SKM-1 treated with dmso at 0.1 percent for 144 hours (cell line): ENCODE data around the gene RGS11.

ENCODE experiments used
- DNase-seq: peaks from one replicate; lab custom pipeline; 2025; ENCODE audit not compliant: unreplicated experiment; lab: John Stamatoyannopoulos, UW

RGS11 gene

DNA sequence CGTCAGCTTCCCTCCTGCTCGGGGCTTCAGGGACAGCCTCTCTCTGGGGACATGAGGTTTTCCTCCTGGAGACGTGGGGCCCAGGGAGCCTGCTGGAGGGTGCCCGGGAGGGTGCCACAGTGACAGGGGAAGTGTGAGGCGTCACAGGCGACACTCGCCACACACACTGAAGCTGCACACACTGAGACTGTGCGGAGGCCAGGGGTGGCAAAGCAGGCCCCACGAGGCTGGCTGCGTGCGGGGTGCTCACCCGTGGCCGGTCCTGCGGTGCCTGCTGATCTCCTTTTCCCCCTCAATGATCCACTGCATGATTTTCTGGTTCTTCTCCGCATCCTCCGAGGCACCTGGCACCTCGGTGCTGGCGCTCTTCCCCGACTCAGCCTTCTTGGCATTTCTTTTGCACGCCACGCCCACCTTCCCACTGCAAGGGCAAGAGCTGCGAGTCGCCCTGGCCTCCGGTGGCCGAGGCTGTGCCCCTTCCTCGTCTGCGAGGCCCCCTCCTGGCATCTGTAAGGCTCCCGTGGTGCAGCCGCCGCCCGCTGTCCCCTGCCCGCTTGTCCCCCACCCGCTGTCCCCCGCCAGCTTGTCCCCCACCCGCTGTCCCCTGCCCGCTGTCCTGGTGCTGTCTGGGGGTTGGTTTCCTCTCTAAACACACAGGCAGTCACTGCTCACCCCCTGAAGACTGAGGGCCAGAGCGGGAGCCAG, 21.2 kb upstream of the RGS11 start:
- no peak for DNase-seq

- no peak for DNase-seq
Measured at GRCh38 chr16:296276-296675, 20.5 kb upstream of the RGS11 start.

- DNase-seq = no peak
Measured at GRCh38 chr16:293043-293775, 17.5 kb upstream of the RGS11 start.

GRCh38 chr16:291539-291938, 15.8 kb upstream of the RGS11 start:
- DNase-seq = no peak

DNA sequence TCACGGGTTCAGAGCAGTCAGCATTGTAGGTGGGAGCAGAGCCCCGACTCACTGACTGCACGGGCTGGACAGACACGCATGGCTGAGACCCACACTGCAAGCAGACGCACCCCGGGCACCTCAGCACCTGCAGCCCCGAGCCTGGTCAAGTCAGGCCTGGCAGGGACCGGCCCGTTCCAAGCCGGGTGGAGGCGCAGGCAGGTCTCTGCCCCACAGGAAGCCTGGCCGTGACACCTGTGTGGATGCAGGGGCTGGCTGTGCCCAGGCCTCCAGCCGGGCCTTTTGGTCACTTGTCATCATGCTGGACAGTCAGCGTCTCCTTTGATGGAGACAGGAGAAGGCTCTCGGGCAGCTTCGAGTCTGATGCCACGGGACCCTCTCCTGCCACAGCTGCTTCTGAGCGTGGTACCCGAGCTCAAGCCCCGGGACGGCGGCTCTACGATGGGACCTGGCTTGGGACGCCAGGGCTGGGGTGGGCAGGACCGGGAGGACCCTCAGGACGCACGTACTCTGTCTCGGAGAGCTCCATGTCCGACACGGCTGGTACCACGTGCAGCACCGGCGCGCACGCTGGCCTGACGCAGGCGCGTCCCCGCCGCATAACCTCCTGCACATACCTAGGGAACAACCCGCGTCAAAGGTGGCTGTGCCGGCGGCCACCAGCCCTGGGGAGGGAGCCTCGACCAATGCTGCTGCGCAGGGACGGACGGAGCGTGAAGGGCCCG, 15.1 kb upstream of the RGS11 start:
- DNase-seq = no peak

DNA sequence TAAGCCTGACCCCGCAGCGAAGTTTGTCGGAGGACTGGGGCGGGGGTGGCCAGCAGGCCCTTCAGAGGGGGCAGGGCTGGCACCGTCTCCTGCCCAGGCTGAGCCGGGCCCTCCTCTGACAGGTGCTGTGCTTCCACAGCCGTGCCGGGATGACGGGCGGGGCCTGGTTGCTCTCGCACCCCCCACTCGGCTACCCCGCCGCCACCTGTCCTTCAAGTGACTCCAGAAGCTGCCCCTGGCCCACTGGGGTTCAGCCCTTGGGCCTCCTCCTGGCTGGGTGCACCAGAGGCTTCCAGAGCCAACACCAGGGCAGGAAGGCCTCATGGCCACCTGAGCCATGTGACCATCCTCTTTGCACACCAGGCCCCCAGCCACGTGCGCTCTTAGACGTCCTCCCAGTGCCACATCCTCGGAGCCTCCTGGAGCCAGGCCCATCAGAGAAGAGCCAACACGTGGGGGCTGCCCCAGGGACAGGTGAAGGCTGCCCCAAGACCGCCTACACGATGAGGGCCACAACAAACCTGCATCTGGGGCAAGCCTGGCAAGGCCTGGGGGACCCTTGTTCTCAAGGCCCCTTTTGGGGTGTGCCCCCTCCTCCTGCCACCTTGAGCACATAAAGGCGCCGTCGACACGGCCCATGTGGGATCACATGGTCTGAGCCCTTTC, 14.4 kb upstream of the RGS11 start:
- DNase-seq = no peak

DNA sequence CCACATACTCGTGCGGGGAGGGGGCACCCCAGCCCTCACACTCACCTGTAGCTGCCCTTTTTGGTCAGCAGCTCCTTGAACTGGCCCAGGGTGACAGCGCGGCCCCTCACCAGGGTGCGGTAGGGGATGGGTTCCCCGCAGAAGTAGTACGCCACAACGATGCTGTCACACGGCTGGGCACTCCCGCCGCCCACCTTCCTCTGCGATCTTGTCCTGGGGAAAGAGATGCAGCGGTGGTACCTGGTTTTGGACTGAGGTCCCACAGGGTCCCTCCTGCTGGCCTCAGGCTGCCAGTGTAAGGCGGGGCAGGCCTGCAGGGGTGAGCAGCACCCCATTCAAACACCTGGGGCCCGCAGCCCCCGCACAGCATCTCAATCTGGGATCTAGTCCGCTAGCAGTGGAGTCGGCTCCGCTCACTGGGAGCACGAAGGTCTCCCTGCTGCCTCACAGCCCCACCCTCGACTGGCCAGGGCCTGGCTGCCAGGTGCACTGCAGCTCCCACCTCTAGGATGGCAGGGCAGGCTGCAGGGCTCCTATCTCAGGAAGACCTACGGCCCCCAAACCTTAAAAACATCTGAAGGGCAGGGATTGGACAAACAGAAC, 13.8 kb upstream of the RGS11 start:
- no peak for DNase-seq

GRCh38 chr16:287981-288920, 12.5 kb upstream of the RGS11 start:
- DNase-seq = no peak

DNA sequence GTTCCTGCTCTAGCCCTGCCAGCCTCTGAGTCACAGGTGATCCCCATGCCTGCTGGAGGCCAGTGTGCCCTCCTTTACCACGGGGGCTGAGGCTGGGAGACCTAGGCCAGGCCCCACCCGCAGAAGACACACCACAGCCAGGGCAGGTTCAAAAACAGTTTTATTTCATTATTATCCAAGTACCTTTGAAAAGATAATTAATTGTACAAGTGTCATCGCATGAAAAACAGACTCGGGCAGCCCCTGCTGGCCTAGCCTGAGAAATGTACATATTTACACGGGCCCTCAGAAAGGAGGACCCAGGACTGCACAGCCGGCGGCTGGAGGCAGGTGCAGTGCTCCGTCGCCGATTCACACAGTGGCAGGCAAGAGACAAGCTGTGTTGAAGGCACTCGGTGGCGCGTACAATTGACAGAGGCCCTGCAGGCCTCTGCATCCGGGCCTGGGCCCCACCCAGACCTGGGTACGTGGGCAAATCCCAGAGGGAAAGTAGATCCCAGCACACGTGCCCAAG, 11.6 kb upstream of the RGS11 start:
- no peak for DNase-seq

DNA sequence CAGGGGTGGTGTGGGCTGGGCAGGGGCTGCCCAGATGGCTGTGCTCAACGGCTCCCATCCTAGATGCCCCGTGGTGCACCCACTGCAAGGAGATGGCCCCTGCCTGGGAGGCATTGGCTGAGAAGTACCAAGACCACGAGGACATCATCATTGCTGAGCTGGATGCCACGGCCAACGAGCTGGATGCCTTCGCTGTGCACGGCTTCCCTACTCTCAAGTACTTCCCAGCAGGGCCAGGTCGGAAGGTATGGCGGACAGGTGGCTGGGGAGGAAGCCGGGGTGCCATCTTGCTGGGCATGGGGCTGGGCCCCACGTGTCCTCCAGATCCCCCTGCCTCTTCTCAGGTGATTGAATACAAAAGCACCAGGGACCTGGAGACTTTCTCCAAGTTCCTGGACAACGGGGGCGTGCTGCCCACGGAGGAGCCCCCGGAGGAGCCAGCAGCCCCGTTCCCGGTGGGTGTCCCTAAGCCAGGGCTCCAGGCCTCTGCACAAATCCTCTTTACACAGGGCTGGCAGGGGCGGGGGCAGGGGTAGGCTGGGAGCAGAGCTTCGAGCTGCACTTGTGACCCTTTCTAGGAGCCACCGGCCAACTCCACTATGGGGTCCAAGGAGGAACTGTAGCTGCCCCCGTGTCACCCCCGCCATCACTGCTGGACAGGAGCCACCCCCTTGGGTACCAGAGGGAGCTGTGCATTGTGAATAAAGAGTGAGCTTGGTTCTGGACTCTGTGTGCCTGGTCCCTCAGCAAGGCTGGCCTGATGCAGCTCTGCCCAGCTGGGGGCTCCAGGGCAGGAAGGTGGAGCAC, 10.9 kb upstream of the RGS11 start:
- no peak for DNase-seq

DNA sequence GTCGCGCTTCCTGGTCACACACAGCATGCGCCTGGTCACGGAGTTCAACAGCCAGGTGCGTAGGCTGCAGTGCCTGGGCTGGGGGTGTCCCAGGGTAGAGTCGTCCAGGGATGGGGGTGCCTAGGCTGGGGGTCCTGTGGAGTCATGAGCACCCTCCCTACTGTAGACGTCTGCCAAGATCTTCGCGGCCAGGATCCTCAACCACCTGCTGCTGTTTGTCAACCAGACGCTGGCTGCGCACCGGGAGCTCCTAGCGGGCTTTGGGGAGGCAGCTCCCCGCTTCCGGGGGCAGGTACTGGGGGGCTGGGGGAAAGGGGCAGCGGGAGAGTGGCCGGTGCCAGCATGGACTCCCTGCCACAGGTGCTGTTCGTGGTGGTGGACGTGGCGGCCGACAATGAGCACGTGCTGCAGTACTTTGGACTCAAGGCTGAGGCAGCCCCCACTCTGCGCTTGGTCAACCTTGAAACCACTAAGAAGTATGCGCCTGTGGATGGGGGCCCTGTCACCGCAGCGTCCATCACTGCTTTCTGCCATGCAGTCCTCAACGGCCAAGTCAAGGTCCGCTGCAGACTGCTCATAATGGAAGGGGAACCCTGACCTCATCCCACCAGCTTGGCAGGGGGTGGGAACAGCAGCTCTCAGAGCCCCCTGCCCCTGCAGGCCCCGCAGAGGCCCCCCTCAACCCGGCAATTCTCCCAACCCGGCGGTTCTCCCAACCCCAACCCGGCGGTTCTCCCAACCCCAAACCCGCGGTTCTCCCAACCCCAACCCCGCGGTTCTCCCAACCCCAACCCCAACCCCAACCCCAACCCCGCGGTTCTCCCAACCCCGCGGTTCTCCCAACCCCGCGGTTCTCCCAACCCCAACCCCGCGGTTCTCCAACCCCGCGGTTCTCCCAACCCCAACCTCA, 9.7 kb upstream of the RGS11 start:
- no peak for DNase-seq

DNA sequence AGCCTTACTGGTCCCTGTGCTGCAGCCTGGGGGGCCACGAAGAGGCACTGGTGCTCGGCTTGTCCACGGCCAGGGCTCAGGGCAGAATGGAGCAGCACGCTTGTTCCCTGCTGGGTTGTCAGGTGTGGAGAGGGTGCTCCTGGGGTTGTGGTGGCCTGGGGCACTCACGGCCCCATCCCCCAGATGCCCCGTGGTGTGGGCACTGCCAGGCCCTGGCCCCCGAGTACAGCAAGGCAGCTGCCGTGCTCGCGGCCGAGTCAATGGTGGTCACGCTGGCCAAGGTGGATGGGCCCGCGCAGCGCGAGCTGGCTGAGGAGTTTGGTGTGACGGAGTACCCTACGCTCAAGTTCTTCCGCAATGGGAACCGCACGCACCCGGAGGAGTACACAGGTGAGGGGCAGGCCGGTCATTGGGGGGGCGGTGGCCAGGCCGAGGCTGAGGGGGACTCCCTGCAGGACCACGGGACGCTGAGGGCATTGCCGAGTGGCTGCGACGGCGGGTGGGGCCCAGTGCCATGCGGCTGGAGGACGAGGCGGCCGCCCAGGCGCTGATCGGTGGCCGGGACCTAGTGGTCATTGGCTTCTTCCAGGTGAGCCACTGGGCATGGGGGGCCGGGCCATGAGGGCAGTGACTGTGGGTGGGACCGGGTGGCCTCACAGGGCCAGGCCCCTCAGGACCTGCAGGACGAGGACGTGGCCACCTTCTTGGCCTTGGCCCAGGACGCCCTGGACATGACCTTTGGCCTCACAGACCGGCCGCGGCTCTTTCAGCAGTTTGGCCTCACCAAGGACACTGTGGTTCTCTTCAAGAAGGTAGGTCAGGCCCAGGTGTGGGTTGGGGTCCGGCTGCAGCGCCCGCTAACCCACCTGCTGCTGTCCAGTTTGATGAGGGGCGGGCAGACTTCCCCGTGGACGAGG, 8.7 kb upstream of the RGS11 start:
- DNase-seq = no peak

- no peak for DNase-seq
Measured at GRCh38 chr16:283033-283805, 7.5 kb upstream of the RGS11 start, which contains the start of gene PDIA2. Gene PDIA2 (plus strand): TSS chr16:283164. CDS start chr16:283170, 6 bp downstream.

- no peak for DNase-seq
Measured at GRCh38 chr16:282491-282890, 6.7 kb upstream of the RGS11 start.

DNA sequence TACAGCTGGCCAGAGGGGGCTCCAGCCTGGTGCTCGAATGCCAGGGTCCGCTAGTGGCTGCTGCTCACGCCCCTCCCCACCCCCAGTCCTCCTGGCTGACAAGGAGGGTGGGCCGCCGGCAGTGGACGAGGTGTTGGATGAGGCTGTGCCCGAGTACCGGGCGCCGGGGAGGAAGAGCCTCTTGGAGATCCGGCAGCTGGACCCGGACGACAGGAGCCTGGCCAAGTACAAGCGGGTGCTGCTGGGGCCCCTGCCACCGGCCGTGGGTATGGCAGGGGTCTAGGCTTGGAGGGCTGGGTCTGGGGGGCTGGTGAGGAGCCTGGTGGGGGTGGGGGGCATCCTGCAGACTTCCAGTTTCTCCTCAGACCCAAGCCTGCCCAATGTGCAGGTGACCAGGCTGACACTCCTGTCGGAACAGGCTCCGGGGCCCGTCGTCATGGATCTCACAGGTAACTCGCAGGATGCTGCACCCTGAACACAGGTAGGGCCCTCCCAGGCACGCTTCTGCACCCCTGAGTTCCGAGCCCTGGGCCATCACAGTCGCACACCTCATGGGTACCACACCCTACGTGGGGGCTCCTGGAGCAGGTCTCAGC, 6.0 kb upstream of the RGS11 start:
- DNase-seq = no peak
